Testis (tissue), 2 donors: ENCODE measurements around the gene JCHAIN.

Experiments used
- POLR2A ChIP-seq: fragments of 450-650 bp; IDR thresholded peaks from one replicate; pipeline ENCODE4 v1.6.1; 2017; ENCODE audit warnings: antibody characterized with exemption, mild to moderate bottlenecking, moderate library complexity
- TF ChIP-seq, protein P1 (sequence below), 3 experiments: fragments of 450-650 bp in 2 of 3; fragments of 200-600 bp in 1 of 3; sonication (generic) in 1 of 3; IDR thresholded peaks; one replicate each; pipeline ENCODE4 v1.5.1; 2016 to 2019; ENCODE audit warnings: antibody characterized with exemption in 3 of 3, mild to moderate bottlenecking in 2 of 3, moderate library complexity in 1 of 3

- no peak for TF ChIP-seq POLR2A
- TF ChIP-seq, protein P1, sequence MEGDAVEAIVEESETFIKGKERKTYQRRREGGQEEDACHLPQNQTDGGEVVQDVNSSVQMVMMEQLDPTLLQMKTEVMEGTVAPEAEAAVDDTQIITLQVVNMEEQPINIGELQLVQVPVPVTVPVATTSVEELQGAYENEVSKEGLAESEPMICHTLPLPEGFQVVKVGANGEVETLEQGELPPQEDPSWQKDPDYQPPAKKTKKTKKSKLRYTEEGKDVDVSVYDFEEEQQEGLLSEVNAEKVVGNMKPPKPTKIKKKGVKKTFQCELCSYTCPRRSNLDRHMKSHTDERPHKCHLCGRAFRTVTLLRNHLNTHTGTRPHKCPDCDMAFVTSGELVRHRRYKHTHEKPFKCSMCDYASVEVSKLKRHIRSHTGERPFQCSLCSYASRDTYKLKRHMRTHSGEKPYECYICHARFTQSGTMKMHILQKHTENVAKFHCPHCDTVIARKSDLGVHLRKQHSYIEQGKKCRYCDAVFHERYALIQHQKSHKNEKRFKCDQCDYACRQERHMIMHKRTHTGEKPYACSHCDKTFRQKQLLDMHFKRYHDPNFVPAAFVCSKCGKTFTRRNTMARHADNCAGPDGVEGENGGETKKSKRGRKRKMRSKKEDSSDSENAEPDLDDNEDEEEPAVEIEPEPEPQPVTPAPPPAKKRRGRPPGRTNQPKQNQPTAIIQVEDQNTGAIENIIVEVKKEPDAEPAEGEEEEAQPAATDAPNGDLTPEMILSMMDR (IDR thresholded peaks at IDR 0.05): no peak
Observed at GRCh38 chr4:70619288-70619687, 47.0 kb downstream of the JCHAIN start.
